A549 (cell line): ENCODE data around the gene TBCK. TPM values are rescaled to one million over a fixed set of nuclear protein-coding genes. Genes with fewer than 3 reads are reported as not detected.

Source experiments
- ATAC-seq, 2 experiments: fragments of 200-7000 bp in 1 of 2; fragments of >200 bp in 1 of 2; cut with Nextera tagmentation in 1 of 2; cut with Tn5 transposase in 1 of 2; 3 replicates each; pipeline versions ENCODE4 v1.8.0 to v1.9.1; 2018 to 2020; ENCODE audit warnings: mild to moderate bottlenecking in 1 of 2, moderate library complexity in 1 of 2
- CTCF ChIA-PET: fragments of 300-600 bp; sonication (Branson Sonifier 250); formaldehyde crosslinking; extraction: SDS; loops from one replicate; lab custom pipeline; 2021; ENCODE audit warnings: antibody characterized with exemption, inconsistent platforms; lab: Yijun Ruan, JAX
- POLR2A ChIA-PET: fragments of 350-600 bp; formaldehyde crosslinking; extraction: SDS; loops from one replicate; lab custom pipeline; 2021; ENCODE audit warnings: antibody characterized with exemption, inconsistent platforms; lab: Yijun Ruan, JAX
- DNase-seq, 2 experiments: peaks; one replicate each; pipeline versions ENCODE4 v3.0.0 to v3.0.0-alpha.2; 2011 to 2016; ENCODE audit warnings: low read depth in 1 of 2, low spot score in 1 of 2
- FAIRE-seq: peaks from 2 replicates; lab custom pipeline; 2011; peaks lifted over from hg19 to GRCh38; lab: Jason Lieb, UNC
- H3K27ac ChIP-seq, 2 experiments: fragments of >200 bp; sonication (Bioruptor Twin); formaldehyde crosslinking; 3 replicates each; pipeline ENCODE4 v1.5.1; 2016 to 2017
- H3K4me1 ChIP-seq: fragments of >200 bp; sonication (Bioruptor Twin); formaldehyde crosslinking; 3 replicates; pipeline ENCODE4 v1.6.1; 2016
- H3K4me2 ChIP-seq: fragments of >200 bp; sonication (Bioruptor Twin); formaldehyde crosslinking; 3 replicates; pipeline ENCODE4 v1.6.1; 2016
- H3K4me3 ChIP-seq: fragments of >200 bp; sonication (Bioruptor Twin); formaldehyde crosslinking; 3 replicates; pipeline ENCODE4 v1.5.1; 2016
- H3K9me3 ChIP-seq: fragments of >200 bp; sonication (Bioruptor Twin); formaldehyde crosslinking; 3 replicates; pipeline ENCODE4 v1.6.1; 2016
- BHLHE40 ChIP-seq: IDR thresholded peaks from 2 replicates; pipeline ENCODE4 v1.6.1; 2012; ENCODE audit warnings: low read depth, low read length, inconsistent platforms
- CBX8 ChIP-seq: fragments of 200-600 bp; sonication (generic); IDR thresholded peaks from 2 replicates; pipeline ENCODE4 v1.6.1; 2016
- CHD2 ChIP-seq: fragments of 150-350 bp; IDR thresholded peaks from 2 replicates; pipeline ENCODE4 v1.6.1; 2014; ENCODE audit warnings: low read length; ENCODE audit not compliant: partially characterized antibody
- CHD4 ChIP-seq: fragments of 200-600 bp; sonication (generic); IDR thresholded peaks from 2 replicates; pipeline ENCODE4 v1.6.1; 2016; ENCODE audit warnings: antibody characterized with exemption, mild to moderate bottlenecking, borderline replicate concordance
- EP300 ChIP-seq, 2 experiments: fragments of >200 bp; sonication (Bioruptor Twin); formaldehyde crosslinking; IDR thresholded peaks; 2 replicates in 1 of 2; 3 replicates in 1 of 2; pipeline ENCODE4 v1.6.1; 2016 to 2017
- ESRRA ChIP-seq: fragments of 150-350 bp; IDR thresholded peaks from 2 replicates; pipeline ENCODE4 v1.6.1; 2014; ENCODE audit warnings: mild to moderate bottlenecking, low read length, borderline replicate concordance
- FOSL2 ChIP-seq, 2 experiments: fragments of 450-650 bp in 1 of 2; fragments of >200 bp in 1 of 2; sonication (Bioruptor Twin) in 1 of 2; formaldehyde crosslinking; IDR thresholded peaks; 2 replicates each; pipeline versions ENCODE4 v1.5.0 to v1.6.1; 2016 to 2020; ENCODE audit warnings: mild to moderate bottlenecking in 1 of 2, moderate library complexity in 1 of 2
- JUNB ChIP-seq: fragments of >200 bp; sonication (Bioruptor Twin); formaldehyde crosslinking; IDR thresholded peaks from 2 replicates; pipeline ENCODE4 v1.6.1; 2016
- MAFK ChIP-seq: fragments of 450-650 bp; IDR thresholded peaks from 2 replicates; pipeline ENCODE4 v1.6.1; 2014; ENCODE audit not compliant: partially characterized antibody
- MAZ ChIP-seq: fragments of 150-350 bp; IDR thresholded peaks from 2 replicates; pipeline ENCODE4 v1.6.1; 2014; ENCODE audit warnings: antibody characterized with exemption, low read depth, low read length, borderline replicate concordance
- PHF8 ChIP-seq: fragments of 200-600 bp; sonication (generic); IDR thresholded peaks from 2 replicates; pipeline ENCODE4 v1.6.1; 2016; ENCODE audit warnings: low read depth, mild to moderate bottlenecking, antibody characterized with exemption, moderate library complexity, borderline replicate concordance
- RAD21 ChIP-seq, 2 experiments: fragments of >200 bp in 1 of 2; sonication (Bioruptor Twin) in 1 of 2; formaldehyde crosslinking in 1 of 2; IDR thresholded peaks in 1 of 2; conservative IDR thresholded peaks in 1 of 2; 2 replicates in 1 of 2; 3 replicates in 1 of 2; pipeline ENCODE4 v1.6.1; 2012 to 2018; ENCODE audit warnings: inconsistent platforms in 1 of 2
- RNF2 ChIP-seq: fragments of 200-600 bp; sonication (generic); IDR thresholded peaks from 2 replicates; pipeline ENCODE4 v1.6.1; 2016; ENCODE audit warnings: low read depth, mild to moderate bottlenecking, antibody characterized with exemption, moderate library complexity, borderline replicate concordance
- TFCP2L1 ChIP-seq: fragments of 250-450 bp; sonication (Bioruptor Pico); IDR thresholded peaks from 2 replicates; pipeline ENCODE4 v1.5.0; 2021; ENCODE audit warnings: mild to moderate bottlenecking
- WGBS: methylation state at CpG from one replicate; pipeline ENCODE4 v1.1.6; 2017; ENCODE audit errors: missing lambda C conversion rate; 5-methylcytosine and 5-hydroxymethylcytosine counted together
- polyA plus RNA-seq, 4 experiments: library from polyadenylated mRNA; depleted of rRNA in 3 of 4; stranded (reverse); fragments of >200 nt; fragmentation: RNase III in 1 of 4; extraction: RNeasy Plus Mini Kit Qiagen cat#74134 plus additional on column Dnase treatment in 1 of 4; gene quantifications; 2 replicates in 3 of 4; 3 replicates in 1 of 4; pipeline ENCODE4 v1.2.3, GENCODE V29; 2011 to 2017
- TF ChIP-seq, protein P1 (sequence below): fragments of >200 bp; sonication (Bioruptor Twin); formaldehyde crosslinking; IDR thresholded peaks from 2 replicates; pipeline ENCODE4 v1.6.1; 2016

TBCK gene
- polyA plus RNA-seq, 2 of the 4 experiments (the other 2 are of a cell fraction) = 3.9 to 18.4 TPM

- no peak for FAIRE-seq
- no peaks in the 10 kb centered on the region for H3K9me3 ChIP-seq
- no peak for DNase-seq
- no peak overlapping the region for H3K4me2 ChIP-seq
- no peak for ATAC-seq
- H3K4me1 ChIP-seq = no peaks in the 10 kb centered on the region
- POLR2A ChIA-PET = no interaction called here
- WGBS = 72% methylated on average over 2 of the region's 2 CpGs
- no peak overlapping the region for H3K4me3 ChIP-seq
- no peak overlapping the region for H3K27ac ChIP-seq
- CTCF ChIA-PET = no interaction called here
- no peak for TF ChIP-seq ESRRA
- TF ChIP-seq, all 56 proteins: peak for 0
These were observed 274.6 kb downstream of the TBCK start for GRCh38 chr4:106041294-106042002.

DNA sequence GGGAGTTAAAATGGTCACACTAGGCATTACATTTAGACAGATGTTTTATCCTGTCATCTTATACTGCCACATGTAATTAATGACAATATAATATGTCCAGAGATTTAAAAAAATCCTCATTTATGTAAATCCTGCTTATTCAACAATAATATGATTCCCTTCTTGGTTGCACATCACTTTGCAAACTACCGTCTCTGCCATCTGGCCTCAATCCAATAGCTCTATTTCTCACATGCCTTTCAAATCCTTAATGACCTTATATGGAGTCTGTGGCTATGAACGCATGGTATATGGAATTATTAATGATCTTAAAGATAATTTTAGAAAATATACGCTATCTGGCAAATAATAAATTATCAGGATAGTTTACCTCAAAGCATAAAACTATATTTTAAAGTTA is 276.2 kb downstream of the TBCK start:
- POLR2A ChIA-PET = no interaction called here
- no peak for FAIRE-seq
- no peak overlapping the region for H3K27ac ChIP-seq
- no peak for TF ChIP-seq CHD2
- no peak for TF ChIP-seq JUNB
- no peak for TF ChIP-seq BHLHE40
- TF ChIP-seq MAZ = no peak
- no peak for TF ChIP-seq ESRRA
- no peak for TF ChIP-seq CBX8
- TF ChIP-seq CHD4 = no peak
- TF ChIP-seq, protein P1, sequence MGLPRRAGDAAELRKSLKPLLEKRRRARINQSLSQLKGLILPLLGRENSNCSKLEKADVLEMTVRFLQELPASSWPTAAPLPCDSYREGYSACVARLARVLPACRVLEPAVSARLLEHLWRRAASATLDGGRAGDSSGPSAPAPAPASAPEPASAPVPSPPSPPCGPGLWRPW = no peak
- no peak for TF ChIP-seq FOSL2 (IDR thresholded peaks at IDR 0.05)
- no peak for TF ChIP-seq FOSL2 (CRISPR knock-in tag; IDR thresholded peaks at IDR 0.05)
- TF ChIP-seq RNF2 = no peak
- TF ChIP-seq, all 56 proteins: peak for 0
- ATAC-seq (no peak), DNase-seq (no peak)
- Histone ChIP-seq H3K9me3 (no peaks in the 10 kb centered on the region), H3K4me1 (no peaks in the 10 kb centered on the region), H3K4me2 (no peak overlapping the region), H3K4me3 (no peak overlapping the region)
- CTCF ChIA-PET = no interaction called here
- WGBS = 88% methylated on average over 3 of the region's 3 CpGs

- TF ChIP-seq MAFK (peak; percentile 86), RAD21 (conservative IDR thresholded peaks at IDR 0.05 in 1 of 2, IDR thresholded peaks at IDR 0.05 in 1 of 2) (no peak)
- ChIA-PET CTCF (no interaction called here), POLR2A (no interaction called here)
- WGBS = 56% methylated on average over 2 of the region's 2 CpGs
- FAIRE-seq (no peak), ATAC-seq (no peak), DNase-seq (no peak)
- Histone ChIP-seq H3K9me3 (no peaks in the 10 kb centered on the region), H3K4me2 (no peak overlapping the region), H3K4me1 (no peaks in the 10 kb centered on the region), H3K4me3 (no peak overlapping the region), H3K27ac (no peak overlapping the region)
These were observed 277.1 kb downstream of the TBCK start for GRCh38 chr4:106038908-106039307.

DNA sequence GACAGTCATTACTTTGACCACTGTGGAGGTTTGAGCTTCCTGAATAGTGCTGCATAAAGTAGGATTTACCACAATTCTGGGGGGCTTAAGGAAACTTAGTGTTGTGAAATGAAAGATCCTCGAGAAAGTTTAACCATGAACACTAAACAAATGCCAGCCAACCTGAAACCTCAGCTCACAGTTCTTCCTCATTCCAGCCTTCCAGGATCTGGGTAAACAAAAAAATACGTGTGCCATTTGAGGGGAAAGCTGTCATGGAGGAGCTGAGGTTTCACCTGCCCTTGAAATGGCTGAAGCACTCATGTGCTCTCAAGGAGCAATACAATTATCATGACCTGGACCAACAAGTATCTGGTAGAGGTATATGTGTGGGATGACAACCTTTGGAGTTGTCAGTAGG is 278.0 kb downstream of the TBCK start:
- POLR2A ChIA-PET = no interaction called here
- Histone ChIP-seq H3K4me3 (no peak overlapping the region), H3K27ac (no peak overlapping the region), H3K9me3 (no peaks in the 10 kb centered on the region), H3K4me1 (no peaks in the 10 kb centered on the region), H3K4me2 (no peak overlapping the region)
- no peak for DNase-seq
- CTCF ChIA-PET = no interaction called here
- 5% methylated on average over 2 of the region's 2 CpGs for WGBS
- TF ChIP-seq MAFK (peak; percentile 1), EP300 (IDR thresholded peaks at IDR 0.05) (no peak)
- no peak for ATAC-seq
- FAIRE-seq = no peak

- POLR2A ChIA-PET = no interaction called here
- FAIRE-seq (no peak), ATAC-seq (no peak), DNase-seq (no peak)
- Histone ChIP-seq H3K27ac (no peak overlapping the region), H3K4me1 (no peaks in the 10 kb centered on the region), H3K9me3 (no peaks in the 10 kb centered on the region), H3K4me2 (no peak overlapping the region), H3K4me3 (no peak overlapping the region)
- 53% methylated on average over 2 of the region's 2 CpGs for WGBS
- TF ChIP-seq PHF8 = no peak
- TF ChIP-seq TFCP2L1 = no peak
- TF ChIP-seq CBX8 = no peak
- CTCF ChIA-PET = no interaction called here
These were observed 279.2 kb downstream of the TBCK start for GRCh38 chr4:106036848-106037247.
